ENCODE data around the gene DLG4. TPM values are rescaled to one million over a fixed set of nuclear protein-coding genes. Genes with fewer than 3 reads are reported as not detected.

DLG4 gene
- total RNA-seq, 3 donors from 2014 or later (not counting 1 experiment from before 2014, with no cell fraction given): 6.7 to 11.2 (median 8.6) TPM

DNA sequence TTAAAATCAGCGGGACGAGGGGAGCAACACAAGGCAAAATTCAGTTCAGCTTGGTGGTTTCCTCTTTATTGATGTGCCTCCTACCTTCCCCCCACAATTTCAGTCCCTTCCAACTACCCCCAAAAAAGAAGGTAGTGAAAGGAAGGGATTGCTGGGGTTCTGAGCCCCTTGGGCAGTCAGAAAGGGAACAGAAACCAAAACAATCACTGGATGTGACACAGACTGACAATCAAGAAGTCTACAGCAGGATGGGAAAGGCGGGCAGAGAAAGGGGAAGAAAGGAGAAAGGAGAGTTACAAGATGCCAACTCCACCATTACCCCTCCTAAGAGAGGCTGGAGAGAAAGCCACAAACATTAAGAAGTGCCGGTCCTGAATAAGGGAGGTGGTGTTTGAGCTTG, 20.7 kb upstream of the DLG4 start:
- Histone ChIP-seq H3K4me1 (ENCODE audit: control insufficient read depth, insufficient read depth, low read length) (peaks cover 46% of the 10 kb centered on the region), H3K27me3 (ENCODE audit: control insufficient read depth, insufficient read depth, low read length) (no peaks in the 10 kb centered on the region), H3K36me3 (ENCODE audit: control insufficient read depth, insufficient read depth, low read length) (peaks cover 31% of the 10 kb centered on the region), H3K4me3 (ENCODE audit: low read length) (no peak overlapping the region), H3K27ac (ENCODE audit: low read length) (peak overlapping the region; percentile 83), H3K9me3 (ENCODE audit: control insufficient read depth, insufficient read depth, low read length) (no peaks in the 10 kb centered on the region)
- H3K27me3 Mint-ChIP-seq (ENCODE audit: low read depth in 2 of 2): no peaks in the 10 kb centered on the region
- H3K4me3 Mint-ChIP-seq: peak overlapping the region; percentile 96
- ATAC-seq (no peak), DNase-seq (no peak)
- intact Hi-C loops (cut with micrococcal nuclease): no loop called here
- H3K36me3 Mint-ChIP-seq: no peaks in the 10 kb centered on the region
- 52% methylated on average over 2 of the region's 4 CpGs for WGBS (ENCODE audit: insufficient coverage)
- peaks cover 55 to 68% of the 10 kb centered on the region in 2 donors for H3K4me1 Mint-ChIP-seq
- no peaks in the 10 kb centered on the region for H3K9me3 Mint-ChIP-seq
- TF ChIP-seq, protein P1, sequence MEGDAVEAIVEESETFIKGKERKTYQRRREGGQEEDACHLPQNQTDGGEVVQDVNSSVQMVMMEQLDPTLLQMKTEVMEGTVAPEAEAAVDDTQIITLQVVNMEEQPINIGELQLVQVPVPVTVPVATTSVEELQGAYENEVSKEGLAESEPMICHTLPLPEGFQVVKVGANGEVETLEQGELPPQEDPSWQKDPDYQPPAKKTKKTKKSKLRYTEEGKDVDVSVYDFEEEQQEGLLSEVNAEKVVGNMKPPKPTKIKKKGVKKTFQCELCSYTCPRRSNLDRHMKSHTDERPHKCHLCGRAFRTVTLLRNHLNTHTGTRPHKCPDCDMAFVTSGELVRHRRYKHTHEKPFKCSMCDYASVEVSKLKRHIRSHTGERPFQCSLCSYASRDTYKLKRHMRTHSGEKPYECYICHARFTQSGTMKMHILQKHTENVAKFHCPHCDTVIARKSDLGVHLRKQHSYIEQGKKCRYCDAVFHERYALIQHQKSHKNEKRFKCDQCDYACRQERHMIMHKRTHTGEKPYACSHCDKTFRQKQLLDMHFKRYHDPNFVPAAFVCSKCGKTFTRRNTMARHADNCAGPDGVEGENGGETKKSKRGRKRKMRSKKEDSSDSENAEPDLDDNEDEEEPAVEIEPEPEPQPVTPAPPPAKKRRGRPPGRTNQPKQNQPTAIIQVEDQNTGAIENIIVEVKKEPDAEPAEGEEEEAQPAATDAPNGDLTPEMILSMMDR (IDR thresholded peaks at IDR 0.05): no peak
- H3K27ac Mint-ChIP-seq: peak overlapping the region; percentile 97 to 99

DNA sequence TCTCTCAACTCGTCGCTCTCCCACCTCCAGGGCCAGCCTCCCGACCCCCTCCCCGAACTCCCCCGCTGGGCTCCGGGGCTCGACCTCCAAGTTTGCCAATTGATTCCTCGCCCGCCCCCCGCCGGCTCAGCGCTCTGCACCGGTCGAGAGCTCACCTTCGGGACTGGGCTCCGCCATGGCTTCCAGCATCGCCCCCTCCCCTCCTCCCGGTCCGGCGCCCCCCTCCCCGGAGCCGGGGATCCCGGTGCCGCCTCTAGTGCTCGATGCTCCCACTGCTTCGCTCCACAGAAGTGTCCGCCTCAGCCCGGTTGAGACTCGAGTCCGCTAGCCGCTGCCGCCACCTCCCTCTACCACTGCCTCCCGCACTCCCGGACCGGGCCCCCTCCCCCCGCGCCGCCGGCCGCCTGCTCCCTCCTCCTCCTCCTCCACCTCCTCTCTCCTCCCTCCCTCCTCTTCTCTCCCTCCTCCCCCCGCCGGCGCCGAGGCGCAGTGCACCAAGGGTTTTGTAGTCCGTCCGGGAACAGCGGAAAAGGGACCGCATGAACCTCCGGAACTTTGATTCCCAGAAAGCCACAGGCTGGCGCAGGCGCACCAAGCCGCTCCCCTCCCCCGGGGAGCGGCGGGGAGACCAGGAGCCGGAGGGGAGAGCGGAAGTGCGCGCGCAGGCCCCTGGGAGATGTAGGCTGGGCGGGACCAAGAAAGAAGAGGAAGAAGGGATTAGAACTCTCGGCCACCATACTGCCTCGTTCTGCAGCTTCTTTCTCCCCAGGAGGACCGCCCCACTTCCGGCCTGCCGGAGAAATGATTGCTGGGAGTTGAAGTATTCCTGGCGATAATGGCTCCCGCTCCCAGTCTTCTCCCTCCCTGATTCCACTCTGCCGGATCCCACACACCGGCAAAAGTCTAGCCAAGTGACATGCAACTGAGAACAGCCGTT, 19.7 kb upstream of the DLG4 start, which contains the start of gene PHF23:
TSS of gene PHF23 (minus strand) at position 367 of the 937 bp plus-strand sequence. CDS start at position 189, 178 bp downstream.
- intact Hi-C loops (cut with micrococcal nuclease): loop anchor here (2.0 kb wide), 1 partner anchor 13 kb away; the partner anchor contains the start of gene ELP5
- WGBS (ENCODE audit: insufficient coverage): under 1% methylated on average over 72 of the region's 72 CpGs
- no peaks in the 10 kb centered on the region for H3K36me3 Mint-ChIP-seq

DNA sequence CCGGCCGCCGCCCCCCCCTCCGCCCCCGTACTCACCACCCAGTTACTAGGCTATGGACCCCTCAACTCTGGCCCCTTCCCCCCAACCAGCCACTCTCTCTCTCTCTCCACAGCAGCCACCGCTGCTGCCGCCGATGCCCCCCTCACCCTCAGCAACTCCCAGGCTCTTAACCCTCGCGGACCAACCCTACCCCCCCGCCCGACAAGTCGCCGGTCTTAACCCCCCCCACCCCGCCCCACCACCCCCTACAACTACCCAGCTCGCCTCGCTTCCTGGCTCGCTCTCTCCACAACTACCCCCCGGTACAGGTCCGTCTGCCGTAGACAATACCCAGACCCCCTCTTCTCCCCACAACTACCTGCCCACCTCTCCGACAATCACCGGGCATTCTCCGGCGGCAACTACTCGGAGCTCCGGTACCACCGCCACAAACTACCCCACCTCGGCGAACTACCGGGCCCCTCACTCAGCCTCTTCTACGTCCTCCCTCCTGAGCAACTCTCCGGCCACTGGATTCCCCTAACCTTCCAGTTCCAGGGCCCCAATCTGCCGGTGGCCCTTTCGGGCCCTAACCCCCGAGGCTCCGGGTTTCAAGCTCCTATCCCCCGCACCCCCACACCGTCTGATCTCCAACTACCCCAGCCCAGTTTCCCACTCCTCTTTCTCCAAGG, 18.9 kb upstream of the DLG4 start:
- TF ChIP-seq, protein P1 (IDR thresholded peaks at IDR 0.05): no peak
- 0% methylated on average over 27 of the region's 39 CpGs for WGBS (ENCODE audit: insufficient coverage)
- Histone ChIP-seq H3K27ac (ENCODE audit: low read length) (peak overlapping the region; percentile 80), H3K4me1 (ENCODE audit: control insufficient read depth, insufficient read depth, low read length) (peaks cover 56% of the 10 kb centered on the region), H3K36me3 (ENCODE audit: control insufficient read depth, insufficient read depth, low read length) (peaks cover 25% of the 10 kb centered on the region), H3K4me3 (ENCODE audit: low read length) (peak overlapping the region; percentile 87), H3K27me3 (ENCODE audit: control insufficient read depth, insufficient read depth, low read length) (no peaks in the 10 kb centered on the region), H3K9me3 (ENCODE audit: control insufficient read depth, insufficient read depth, low read length) (no peaks in the 10 kb centered on the region)
- DNase-seq: peak; percentile 39 to 60
- Mint-ChIP-seq H3K27ac (peak overlapping the region; percentile 97 to 99), H3K36me3 (no peaks in the 10 kb centered on the region), H3K4me1 (peaks cover 64 to 84% of the 10 kb centered on the region in 2 donors), H3K27me3 (ENCODE audit: low read depth in 2 of 2) (no peaks in the 10 kb centered on the region), H3K9me3 (no peaks in the 10 kb centered on the region), H3K4me3 (peak overlapping the region; percentile 96)
- no peak for ATAC-seq
- intact Hi-C loops (cut with micrococcal nuclease): loop anchor here (2.0 kb wide), 1 partner anchor 14 kb away; the partner anchor contains the start of gene ELP5

More for the DNA sequence above, 19.7 kb upstream of the DLG4 start, which contains the start of gene PHF23:
- peak within 1 kb of the TSS; percentile 96 for H3K4me3 Mint-ChIP-seq
- Histone ChIP-seq H3K36me3 (ENCODE audit: control insufficient read depth, insufficient read depth, low read length) (peaks cover 30% of the 10 kb centered on the region), H3K9me3 (ENCODE audit: control insufficient read depth, insufficient read depth, low read length) (no peaks in the 10 kb centered on the region), H3K27me3 (ENCODE audit: control insufficient read depth, insufficient read depth, low read length) (no peaks in the 10 kb centered on the region), H3K27ac (ENCODE audit: low read length) (peak within 1 kb of the TSS; percentile 80), H3K4me1 (ENCODE audit: control insufficient read depth, insufficient read depth, low read length) (peaks cover 53% of the 10 kb centered on the region), H3K4me3 (ENCODE audit: low read length) (peak within 1 kb of the TSS; percentile 87)
- DNase-seq (peak; percentile 85 to 99), ATAC-seq (peak; percentile 56 to 77 (median 68))
- H3K27me3 Mint-ChIP-seq (ENCODE audit: low read depth in 2 of 2): no peaks in the 10 kb centered on the region
- TF ChIP-seq, protein P1 (IDR thresholded peaks at IDR 0.05): no peak
- peak within 1 kb of the TSS; percentile 97 to 99 for H3K27ac Mint-ChIP-seq
- H3K4me1 Mint-ChIP-seq: peaks cover 61 to 77% of the 10 kb centered on the region in 2 donors
- no peaks in the 10 kb centered on the region for H3K9me3 Mint-ChIP-seq

Data from natural killer cell (primary cell).